ENCODE measurements around the gene TPCN1. TPM values are rescaled to one million over a fixed set of nuclear protein-coding genes. Genes with fewer than 3 reads are reported as not detected.

TPCN1 gene
- total RNA-seq, 1 experiment from 2014 or later: 19.0 TPM

DNA sequence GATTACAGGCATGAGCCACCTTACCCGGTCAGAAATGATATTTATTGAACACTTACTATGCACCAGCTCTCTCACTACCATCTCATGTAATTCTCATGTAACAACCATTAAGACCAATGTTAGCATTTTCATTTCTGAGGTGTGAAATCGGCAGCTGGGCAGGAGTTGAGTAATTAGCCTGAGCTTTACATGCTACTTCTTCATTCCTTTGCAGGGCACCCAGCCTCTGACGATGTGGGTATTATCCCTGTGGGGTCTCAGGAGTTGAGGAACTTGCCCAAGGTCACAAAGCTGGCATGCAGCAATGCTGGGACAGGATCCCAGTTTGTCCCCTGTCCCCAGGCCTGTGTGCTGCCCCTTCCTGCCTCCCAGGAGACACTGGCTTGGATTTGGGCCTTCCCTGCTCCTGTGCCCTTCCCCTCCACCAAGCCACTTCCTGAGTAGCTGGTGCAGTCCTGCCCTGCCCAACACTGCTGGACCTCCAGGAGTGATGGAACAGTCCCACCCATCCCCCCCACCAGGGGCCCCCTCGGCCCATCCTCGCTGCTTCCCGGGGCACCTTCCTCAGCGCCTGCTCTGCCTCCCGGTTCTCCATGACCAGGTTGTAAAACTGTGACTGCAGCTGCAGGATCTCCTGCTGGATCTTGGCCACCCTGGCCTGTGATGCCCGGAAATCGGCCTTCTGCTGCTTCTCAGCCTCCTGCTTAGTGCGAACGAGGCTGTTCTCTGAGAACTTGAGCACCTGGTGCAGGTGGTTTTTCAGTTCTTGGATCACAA, 21.1 kb upstream of the TPCN1 start:
- POLR2A ChIA-PET (ENCODE audit: unreplicated experiment): no interaction called here
- H3K27me3 ChIP-seq (ENCODE audit: low read length): no peaks in the 10 kb centered on the region
- intact Hi-C loops (cut with micrococcal nuclease): no loop called here

DNA sequence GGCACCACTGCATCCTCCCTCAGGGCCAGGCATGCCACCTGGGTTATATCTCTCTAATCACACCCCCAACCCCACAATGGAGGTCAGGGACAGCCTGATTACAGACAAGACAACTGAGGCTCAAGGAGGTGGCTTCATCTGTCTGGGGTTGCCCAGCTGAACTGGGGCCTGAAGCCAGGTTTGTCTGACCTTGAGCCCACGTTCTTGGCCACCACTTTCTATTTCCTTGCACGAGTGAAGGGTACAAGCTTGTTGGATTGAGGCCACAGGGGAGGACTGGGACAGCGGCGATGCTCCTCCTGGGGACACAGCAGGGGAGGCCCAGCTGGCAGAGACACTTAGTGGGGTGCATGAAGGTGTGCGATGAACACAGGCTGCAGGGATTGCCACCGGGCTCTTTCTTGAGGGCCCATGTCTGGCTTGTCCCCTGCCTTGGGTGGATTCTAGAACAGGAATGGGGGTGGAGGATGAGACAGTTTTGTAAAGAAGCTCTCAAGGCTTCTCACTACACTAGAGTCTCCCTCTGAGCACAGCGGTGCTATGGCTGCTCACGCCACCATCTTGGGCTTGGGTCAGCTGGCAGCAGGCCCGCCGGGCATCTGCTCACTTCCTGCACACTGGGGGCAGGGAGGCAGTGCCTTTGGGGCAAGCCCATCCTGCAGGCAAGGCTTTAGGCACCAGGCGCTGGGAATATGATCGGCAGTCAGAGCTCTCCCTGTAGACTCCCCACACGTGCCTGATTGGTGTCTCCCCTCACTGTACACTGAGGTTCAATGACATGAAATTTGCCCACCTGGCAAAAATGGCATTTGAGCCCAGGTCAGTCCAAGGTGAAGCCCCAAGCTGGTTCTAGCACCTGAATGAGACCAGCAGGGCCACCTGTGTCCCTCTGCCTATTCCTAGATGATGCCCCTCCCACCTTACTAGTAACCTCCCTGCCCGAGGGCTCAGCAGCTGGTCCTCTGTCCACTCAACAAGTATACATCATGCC, 19.8 kb upstream of the TPCN1 start:
- Histone ChIP-seq H3K4me3 (ENCODE audit: low read length) (no peak overlapping the region), H3K9me3 (ENCODE audit: low read length) (no peaks in the 10 kb centered on the region), H4K20me1 (ENCODE audit: low read length) (no peaks in the 10 kb centered on the region), H3K27ac (ENCODE audit: low read length) (no peak overlapping the region), H3K9ac (ENCODE audit: low read length) (no peak overlapping the region), H3K36me3 (ENCODE audit: low read depth, low read length) (no peaks in the 10 kb centered on the region), H3K4me1 (ENCODE audit: insufficient read depth, low read length) (no peaks in the 10 kb centered on the region), H2AFZ (ENCODE audit: low read length) (no peak overlapping the region), H3K27me3 (ENCODE audit: low read length) (no peaks in the 10 kb centered on the region), H3K9me2 (replicated peaks; ENCODE audit: low read length) (no peaks in the 10 kb centered on the region), H3K79me2 (ENCODE audit: low read length) (no peaks in the 10 kb centered on the region), H3F3A (ENCODE audit: low read length, unreplicated experiment) (no peaks in the 10 kb centered on the region), H3K4me2 (ENCODE audit: low read length) (no peak overlapping the region)
- POLR2A ChIA-PET (ENCODE audit: unreplicated experiment): no interaction called here
- DNase-seq (no peak), ATAC-seq (no peak)
- TF ChIP-seq EZH2 (IDR thresholded peaks at IDR 0.05; ENCODE audit: low read length, unreplicated experiment): no peak
- no peak for TF ChIP-seq EZH2phosphoT487 (IDR thresholded peaks at IDR 0.05; ENCODE audit: borderline replicate concordance, low read length)
- TF ChIP-seq, protein P1, sequence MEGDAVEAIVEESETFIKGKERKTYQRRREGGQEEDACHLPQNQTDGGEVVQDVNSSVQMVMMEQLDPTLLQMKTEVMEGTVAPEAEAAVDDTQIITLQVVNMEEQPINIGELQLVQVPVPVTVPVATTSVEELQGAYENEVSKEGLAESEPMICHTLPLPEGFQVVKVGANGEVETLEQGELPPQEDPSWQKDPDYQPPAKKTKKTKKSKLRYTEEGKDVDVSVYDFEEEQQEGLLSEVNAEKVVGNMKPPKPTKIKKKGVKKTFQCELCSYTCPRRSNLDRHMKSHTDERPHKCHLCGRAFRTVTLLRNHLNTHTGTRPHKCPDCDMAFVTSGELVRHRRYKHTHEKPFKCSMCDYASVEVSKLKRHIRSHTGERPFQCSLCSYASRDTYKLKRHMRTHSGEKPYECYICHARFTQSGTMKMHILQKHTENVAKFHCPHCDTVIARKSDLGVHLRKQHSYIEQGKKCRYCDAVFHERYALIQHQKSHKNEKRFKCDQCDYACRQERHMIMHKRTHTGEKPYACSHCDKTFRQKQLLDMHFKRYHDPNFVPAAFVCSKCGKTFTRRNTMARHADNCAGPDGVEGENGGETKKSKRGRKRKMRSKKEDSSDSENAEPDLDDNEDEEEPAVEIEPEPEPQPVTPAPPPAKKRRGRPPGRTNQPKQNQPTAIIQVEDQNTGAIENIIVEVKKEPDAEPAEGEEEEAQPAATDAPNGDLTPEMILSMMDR (conservative IDR thresholded peaks at IDR 0.05; ENCODE audit: low read depth, low read length): no peak
- CTCF ChIA-PET: no interaction called here
- BruUV-seq (replicated peaks): no TSS peak
- intact Hi-C loops (cut with micrococcal nuclease): no loop called here

More for the DNA sequence above, 21.1 kb upstream of the TPCN1 start:
- no peaks in the 10 kb centered on the region for H4K20me1 ChIP-seq (ENCODE audit: low read length)
- H3K4me1 ChIP-seq (ENCODE audit: insufficient read depth, low read length): no peaks in the 10 kb centered on the region
- no peak overlapping the region for H3K9ac ChIP-seq (ENCODE audit: low read length)
- H3F3A ChIP-seq (ENCODE audit: low read length, unreplicated experiment): no peaks in the 10 kb centered on the region
- no peak overlapping the region for H3K4me2 ChIP-seq (ENCODE audit: low read length)
- H3K27ac ChIP-seq (ENCODE audit: low read length): no peak overlapping the region
- TF ChIP-seq, protein P1 (conservative IDR thresholded peaks at IDR 0.05; ENCODE audit: low read depth, low read length): no peak
- TF ChIP-seq EZH2 (IDR thresholded peaks at IDR 0.05; ENCODE audit: low read length, unreplicated experiment): no peak
- no peak for TF ChIP-seq EZH2phosphoT487 (IDR thresholded peaks at IDR 0.05; ENCODE audit: borderline replicate concordance, low read length)
- ATAC-seq (no peak), DNase-seq (no peak)
- BruUV-seq (replicated peaks): no TSS peak
- H3K4me3 ChIP-seq (ENCODE audit: low read length): no peak overlapping the region
- H3K79me2 ChIP-seq (ENCODE audit: low read length): no peaks in the 10 kb centered on the region
- no peaks in the 10 kb centered on the region for H3K9me3 ChIP-seq (ENCODE audit: low read length)
- CTCF ChIA-PET: no interaction called here
- H3K36me3 ChIP-seq (ENCODE audit: low read depth, low read length): no peaks in the 10 kb centered on the region
- no peak overlapping the region for H2AFZ ChIP-seq (ENCODE audit: low read length)
- no peaks in the 10 kb centered on the region for H3K9me2 ChIP-seq (replicated peaks; ENCODE audit: low read length)

Measured in PC-3 (cell line).